HEK293T (cell line): ENCODE measurements around the gene RIF1.

Experiments
- CTCF ChIA-PET: fragments of 350-600 bp; formaldehyde crosslinking; extraction: SDS; loops from one replicate; lab custom pipeline; 2021; ENCODE audit warnings: antibody characterized with exemption, inconsistent platforms; lab: Yijun Ruan, JAX
- POLR2A ChIA-PET: fragments of 350-600 bp; formaldehyde crosslinking; extraction: SDS; loops from one replicate; lab custom pipeline; 2020; ENCODE audit warnings: antibody characterized with exemption, inconsistent platforms; lab: Yijun Ruan, JAX
- DNase-seq: peaks from one replicate; pipeline ENCODE4 v3.0.0; 2012; ENCODE audit warnings: mixed read lengths; ENCODE audit errors: extremely low spot score
- ARNT ChIP-seq: fragments of 450-650 bp; IDR thresholded peaks from 2 replicates; pipeline ENCODE4 v1.6.1; 2017; ENCODE audit warnings: mild to moderate bottlenecking
- BHLHE40 ChIP-seq: fragments of 450-650 bp; IDR thresholded peaks from 2 replicates; pipeline ENCODE4 v1.6.1; 2016; ENCODE audit warnings: mild to moderate bottlenecking, moderate library complexity, borderline replicate concordance
- CTBP1 ChIP-seq: fragments of 450-650 bp; IDR thresholded peaks from 2 replicates; pipeline ENCODE4 v1.6.1; 2016; ENCODE audit warnings: borderline replicate concordance
- ELF4 ChIP-seq: fragments of 450-650 bp; IDR thresholded peaks from 2 replicates; pipeline ENCODE4 v1.6.1; 2017; ENCODE audit warnings: antibody characterized with exemption
- FOXA1 ChIP-seq: fragments of 450-650 bp; IDR thresholded peaks from 2 replicates; pipeline ENCODE4 v1.6.1; 2016; ENCODE audit warnings: mild to moderate bottlenecking
- FOXK2 ChIP-seq: fragments of 450-650 bp; IDR thresholded peaks from 2 replicates; pipeline ENCODE4 v1.6.1; 2016; ENCODE audit warnings: mild to moderate bottlenecking
- FOXM1 ChIP-seq: fragments of 450-650 bp; IDR thresholded peaks from 2 replicates; pipeline ENCODE4 v1.6.1; 2017; ENCODE audit warnings: mild to moderate bottlenecking, borderline replicate concordance
- HDGF ChIP-seq: fragments of 450-650 bp; IDR thresholded peaks from 2 replicates; pipeline ENCODE4 v1.6.1; 2017; ENCODE audit warnings: antibody characterized with exemption, borderline replicate concordance
- L3MBTL2 ChIP-seq: fragments of 450-650 bp; conservative IDR thresholded peaks from 2 replicates; pipeline ENCODE4 v1.6.1; 2016; ENCODE audit warnings: mild to moderate bottlenecking
- LEF1 ChIP-seq: fragments of 450-650 bp; IDR thresholded peaks from 2 replicates; pipeline ENCODE4 v1.6.1; 2017; ENCODE audit warnings: mild to moderate bottlenecking, borderline replicate concordance
- NFRKB ChIP-seq: fragments of 450-650 bp; IDR thresholded peaks from 2 replicates; pipeline ENCODE4 v1.6.1; 2016; ENCODE audit warnings: mild to moderate bottlenecking, moderate library complexity
- SP1 ChIP-seq: fragments of 450-650 bp; IDR thresholded peaks from 2 replicates; pipeline ENCODE4 v1.6.1; 2017
- SUZ12 ChIP-seq: fragments of 450-650 bp; IDR thresholded peaks from 2 replicates; pipeline ENCODE4 v1.6.1; 2016; ENCODE audit warnings: mild to moderate bottlenecking
- TARDBP ChIP-seq: fragments of 450-650 bp; IDR thresholded peaks from 2 replicates; pipeline ENCODE4 v1.6.1; 2016
- ZNF384 ChIP-seq: fragments of 450-650 bp; IDR thresholded peaks from 2 replicates; pipeline ENCODE4 v1.6.1; 2016
- TF ChIP-seq, protein P1 (sequence below): fragments of 450-650 bp; IDR thresholded peaks from 2 replicates; pipeline ENCODE4 v1.6.1; 2016

The RIF1 gene

DNA sequence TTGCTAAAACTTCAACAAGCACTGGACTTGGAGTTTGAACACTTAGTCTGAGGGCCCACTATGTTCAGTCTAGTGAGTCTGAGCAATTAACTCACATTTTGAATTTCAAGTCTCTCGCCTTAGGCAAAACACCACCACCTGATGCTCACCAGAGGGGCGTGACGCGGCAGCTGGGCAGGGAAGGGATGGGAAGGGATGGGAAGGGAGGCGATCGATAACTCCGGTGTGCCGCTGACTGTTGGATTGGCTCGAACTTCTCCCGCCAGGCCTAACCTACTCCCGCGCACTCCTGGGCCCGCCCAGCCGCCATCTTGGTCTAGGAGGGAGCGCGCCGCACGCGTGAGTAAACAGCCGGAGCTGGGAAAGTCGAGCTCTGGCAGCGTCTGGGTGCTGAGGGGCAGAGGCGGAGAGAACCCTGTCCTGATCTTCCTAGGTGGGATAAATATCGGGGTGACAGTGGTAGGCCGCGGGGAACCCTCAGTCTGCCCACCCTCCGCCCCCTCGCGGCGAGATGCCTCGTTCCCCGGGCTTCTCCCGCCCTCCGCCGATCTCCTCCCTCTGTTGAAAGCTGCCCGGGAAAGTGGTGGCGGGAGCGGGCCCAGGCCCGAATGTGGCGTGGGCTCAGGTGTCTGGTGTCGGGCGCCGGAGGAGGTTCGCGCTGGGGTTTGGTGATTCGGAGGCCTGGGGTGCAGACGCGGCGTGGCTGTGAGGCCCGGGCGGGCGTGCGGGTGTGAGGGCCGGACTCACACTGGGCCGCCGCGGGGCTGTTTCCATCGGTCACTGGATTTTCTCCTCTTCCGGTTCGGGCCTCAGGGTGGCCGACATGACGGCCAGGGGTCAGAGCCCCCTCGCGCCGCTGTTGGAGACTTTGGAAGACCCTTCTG, at the start of gene RIF1:
TSS of gene RIF1 (plus strand) at position 302 of the 884 bp plus-strand sequence. CDS start at position 824, 522 bp downstream.
- TF ChIP-seq CTBP1 (peak; percentile 70), NFRKB (peak; percentile 76), L3MBTL2 (peak; percentile 88), ZNF384 (no peak), ARNT (0 out of 2 replicates have a peak, but pooled peaks have one; percentile 36), HDGF (no peak), SUZ12 (no peak), ELF4 (no peak), FOXM1 (no peak; the same call in 1 of the 2 replicates), BHLHE40 (no peak)
- TF ChIP-seq, protein P1, sequence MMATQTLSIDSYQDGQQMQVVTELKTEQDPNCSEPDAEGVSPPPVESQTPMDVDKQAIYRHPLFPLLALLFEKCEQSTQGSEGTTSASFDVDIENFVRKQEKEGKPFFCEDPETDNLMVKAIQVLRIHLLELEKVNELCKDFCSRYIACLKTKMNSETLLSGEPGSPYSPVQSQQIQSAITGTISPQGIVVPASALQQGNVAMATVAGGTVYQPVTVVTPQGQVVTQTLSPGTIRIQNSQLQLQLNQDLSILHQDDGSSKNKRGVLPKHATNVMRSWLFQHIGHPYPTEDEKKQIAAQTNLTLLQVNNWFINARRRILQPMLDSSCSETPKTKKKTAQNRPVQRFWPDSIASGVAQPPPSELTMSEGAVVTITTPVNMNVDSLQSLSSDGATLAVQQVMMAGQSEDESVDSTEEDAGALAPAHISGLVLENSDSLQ: no peak; the same call in 1 of the 2 replicates
- DNase-seq: peak; percentile 93
- CTCF ChIA-PET: no interaction called here
- POLR2A ChIA-PET: interaction anchor here (0.5 to 1.2 kb wide), 3 partner anchors 9 to 120 kb away, joined by 3 to 6 read pairs (median 4); partner anchors contain the start of gene NMI

DNA sequence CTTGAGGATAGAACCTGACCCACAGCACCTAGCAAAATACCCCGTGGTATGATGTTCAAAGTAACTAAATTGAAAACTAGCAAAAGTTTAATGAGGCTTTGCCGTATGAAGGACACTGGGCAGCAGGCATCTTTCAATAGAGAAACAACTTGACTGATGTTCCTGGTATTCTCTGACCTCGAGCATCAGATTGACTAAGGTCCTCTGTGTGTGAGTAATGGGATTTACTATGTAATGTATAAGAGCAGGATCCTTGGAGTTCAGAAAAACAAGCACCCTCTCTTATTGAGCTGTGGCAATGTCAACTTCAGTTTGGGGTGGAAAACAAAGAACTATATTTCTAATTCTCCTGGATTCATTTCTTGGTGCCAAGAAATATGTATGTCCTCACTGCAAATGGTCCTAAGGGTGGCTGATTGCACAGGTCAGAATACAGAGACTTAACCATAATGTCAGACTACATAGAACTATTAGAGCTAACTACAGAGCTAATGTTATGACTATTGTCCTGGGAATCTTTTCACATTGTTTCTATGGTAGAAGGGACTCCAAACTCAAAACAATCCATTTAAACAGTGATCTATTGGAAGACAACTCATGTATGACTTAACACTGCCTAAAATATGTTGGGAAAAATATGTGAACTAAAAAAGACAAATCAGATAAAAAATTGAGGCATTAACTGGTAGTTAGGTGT, 47.9 kb upstream of the RIF1 start:
- TF ChIP-seq TARDBP (no peak), SP1 (no peak)
- CTCF ChIA-PET: no interaction called here

DNA sequence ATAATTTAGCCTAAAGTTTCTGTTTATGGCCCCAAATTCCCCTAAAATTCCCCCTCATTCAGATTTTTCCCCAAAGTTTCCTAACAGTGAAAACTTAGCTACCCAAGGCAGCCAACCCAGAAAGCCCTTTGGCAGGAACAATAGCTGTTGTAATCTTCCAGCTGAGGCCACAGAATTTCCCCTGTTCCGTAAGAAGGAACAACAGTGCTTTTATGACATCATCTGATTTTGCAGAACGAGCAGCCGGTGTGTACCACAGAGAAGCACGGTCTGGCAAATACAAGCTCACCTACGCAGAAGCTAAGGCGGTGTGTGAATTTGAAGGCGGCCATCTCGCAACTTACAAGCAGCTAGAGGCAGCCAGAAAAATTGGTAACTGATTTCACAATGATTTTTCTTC, 46.0 kb upstream of the RIF1 start:
- ChIA-PET POLR2A (no interaction called here), CTCF (no interaction called here)
- DNase-seq: no peak
- TF ChIP-seq TARDBP (no peak), BHLHE40 (no peak)

More for the DNA sequence above, 47.9 kb upstream of the RIF1 start:
- POLR2A ChIA-PET: no interaction called here
- DNase-seq: no peak

DNA sequence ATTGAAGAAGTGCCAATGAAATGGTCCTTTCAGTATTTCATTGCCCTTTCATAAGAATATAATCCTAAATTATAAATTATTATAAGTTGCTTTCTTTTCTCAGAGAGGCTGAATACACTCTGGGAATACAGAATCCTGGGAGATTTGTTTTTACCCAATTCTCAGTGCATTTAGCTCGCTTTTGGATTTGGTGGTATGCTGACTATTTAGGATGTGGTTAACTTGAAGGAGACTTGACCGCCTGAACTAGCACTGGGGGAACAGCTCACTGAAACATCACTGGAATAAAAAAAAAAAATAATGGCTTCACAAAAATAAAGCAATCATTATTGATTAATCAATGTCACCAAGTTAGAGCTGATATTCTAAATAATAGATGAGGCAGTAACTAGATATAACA, 42.1 kb upstream of the RIF1 start:
- ChIA-PET CTCF (interaction anchor here (0.6 kb wide), 1 partner anchor 135 kb away, joined by 3 read pairs; no protein-coding TSS in a partner anchor), POLR2A (no interaction called here)
- DNase-seq: no peak
- no peak for TF ChIP-seq SUZ12
- no peak for TF ChIP-seq FOXM1
- no peak for TF ChIP-seq HDGF
- TF ChIP-seq ARNT: no peak
- TF ChIP-seq L3MBTL2: no peak
- TF ChIP-seq BHLHE40: no peak
- TF ChIP-seq CTBP1: no peak
- no peak for TF ChIP-seq TARDBP
- no peak for TF ChIP-seq FOXK2
- TF ChIP-seq, protein P1: no peak
- no peak for TF ChIP-seq LEF1
- TF ChIP-seq NFRKB: no peak
- no peak for TF ChIP-seq ELF4
- no peak for TF ChIP-seq ZNF384
- no peak for TF ChIP-seq FOXA1
- TF ChIP-seq SP1: no peak

DNA sequence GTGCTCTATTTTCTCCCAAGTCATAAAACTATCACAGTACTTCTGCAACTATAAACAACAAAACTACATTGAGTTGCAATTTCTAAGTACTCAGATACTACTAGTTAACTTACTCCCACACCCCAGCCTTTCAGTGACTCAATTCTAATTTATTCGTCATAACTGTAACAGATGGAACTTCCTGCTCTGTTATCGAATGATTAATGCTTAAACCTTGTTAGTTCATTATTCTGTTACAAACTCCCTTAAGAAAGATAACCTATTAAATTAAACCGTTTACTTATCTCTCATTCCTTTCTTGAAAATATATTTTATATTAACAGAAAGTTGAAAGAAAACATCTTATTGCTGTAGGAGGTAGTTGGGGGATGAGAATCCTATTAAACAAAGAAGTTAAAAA, 35.3 kb upstream of the RIF1 start:
- ChIA-PET CTCF (no interaction called here), POLR2A (no interaction called here)
- no peak for DNase-seq
- TF ChIP-seq HDGF (no peak), NFRKB (no peak), BHLHE40 (no peak), CTBP1 (no peak), FOXA1 (no peak), ELF4 (no peak), FOXK2 (no peak), TARDBP (no peak), SP1 (no peak), SUZ12 (no peak), FOXM1 (no peak), ARNT (no peak), LEF1 (no peak), ZNF384 (no peak), L3MBTL2 (no peak)
- TF ChIP-seq, protein P1: no peak

DNA sequence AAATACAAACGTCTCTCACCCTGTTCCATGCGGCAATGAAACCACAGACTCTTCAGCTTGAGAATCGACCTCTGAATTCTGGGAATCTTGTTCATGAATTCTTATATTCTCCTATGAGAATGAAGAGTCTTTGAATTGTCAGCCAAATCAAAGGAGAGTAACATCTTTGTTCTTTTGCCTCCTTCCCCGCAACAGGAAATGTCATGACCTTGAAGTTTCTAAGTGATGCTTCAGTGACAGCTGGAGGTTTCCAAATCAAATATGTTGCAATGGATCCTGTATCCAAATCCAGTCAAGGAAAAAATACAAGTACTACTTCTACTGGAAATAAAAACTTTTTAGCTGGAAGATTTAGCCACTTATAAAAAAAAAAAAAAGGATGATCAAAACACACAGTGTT, 30.5 kb upstream of the RIF1 start:
- TF ChIP-seq SP1 (no peak), SUZ12 (no peak), L3MBTL2 (no peak), FOXK2 (no peak), CTBP1 (no peak), BHLHE40 (no peak), LEF1 (no peak), NFRKB (no peak), ZNF384 (no peak), FOXM1 (no peak), HDGF (no peak), TARDBP (no peak)
- TF ChIP-seq, protein P1: no peak
- POLR2A ChIA-PET: no interaction called here
- CTCF ChIA-PET: no interaction called here
- DNase-seq: no peak
